DMS79 treated with DMSO at 0.1 percent for 48 hours (cell line): Measurements from ENCODE around the gene XPOT.

Experiments
- DNase-seq: peaks from one replicate; lab custom pipeline; 2025; lab: John Stamatoyannopoulos, UW

Gene XPOT

GRCh38 chr12:64469455-64470142, 65.4 kb downstream of the XPOT start:
- no peak for DNase-seq

DNA sequence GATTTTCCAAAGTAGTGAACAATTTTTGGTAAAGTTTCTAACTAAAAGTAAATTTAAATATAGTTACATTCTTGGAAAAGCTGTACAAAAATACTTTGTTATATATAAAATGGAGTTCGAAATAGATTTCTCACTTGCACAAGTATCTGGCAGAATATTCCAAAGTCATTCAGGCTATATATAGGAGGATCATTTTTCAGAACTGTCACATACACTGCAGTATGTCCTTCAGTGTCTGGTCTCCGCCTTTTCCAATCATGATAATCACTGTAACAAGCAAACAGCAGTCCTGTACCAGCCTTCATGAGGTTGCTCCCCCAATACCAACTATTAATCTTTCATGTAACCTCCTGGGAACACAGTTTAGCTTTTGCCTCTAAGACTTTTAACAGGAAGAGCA, 66.3 kb downstream of the XPOT start:
- DNase-seq = no peak

DNA sequence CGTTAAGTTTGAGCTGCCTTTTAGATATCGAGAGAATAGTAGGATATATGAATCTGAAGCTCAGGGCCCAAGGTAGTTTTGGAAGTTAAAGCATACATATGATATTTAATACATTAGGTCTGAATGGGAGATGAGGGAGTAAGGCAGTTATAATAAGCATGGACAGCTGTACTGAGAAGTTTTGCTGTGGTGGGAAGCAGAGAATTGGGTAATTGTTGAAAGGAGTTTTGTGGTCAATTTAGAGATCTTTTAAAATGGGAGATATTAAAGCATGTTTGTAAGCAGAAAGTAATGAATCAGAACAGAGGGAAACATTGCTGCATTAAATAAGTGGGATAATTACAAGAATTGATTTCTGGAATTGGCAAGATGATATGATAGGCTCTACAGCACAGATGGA, 69.0 kb downstream of the XPOT start:
- DNase-seq = no peak

DNA sequence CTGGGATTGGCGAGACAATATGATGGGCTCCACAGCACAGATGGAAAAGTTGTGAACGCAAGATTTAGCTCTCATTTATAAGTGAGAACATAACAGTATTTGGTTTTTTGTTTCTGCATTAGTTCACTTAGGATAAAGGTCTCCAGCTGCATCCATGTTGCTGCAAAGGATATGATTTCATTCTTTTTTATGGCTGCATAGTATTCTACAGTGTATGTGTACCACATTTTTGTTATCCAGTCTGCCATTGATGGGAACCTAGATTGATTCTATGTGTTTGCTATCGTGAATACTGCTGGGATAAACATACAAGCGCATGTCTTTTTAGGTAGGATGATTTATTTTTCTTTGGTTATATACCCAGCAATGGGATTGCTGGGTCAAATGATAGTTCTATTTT, 71.3 kb downstream of the XPOT start:
- no peak for DNase-seq

DNA sequence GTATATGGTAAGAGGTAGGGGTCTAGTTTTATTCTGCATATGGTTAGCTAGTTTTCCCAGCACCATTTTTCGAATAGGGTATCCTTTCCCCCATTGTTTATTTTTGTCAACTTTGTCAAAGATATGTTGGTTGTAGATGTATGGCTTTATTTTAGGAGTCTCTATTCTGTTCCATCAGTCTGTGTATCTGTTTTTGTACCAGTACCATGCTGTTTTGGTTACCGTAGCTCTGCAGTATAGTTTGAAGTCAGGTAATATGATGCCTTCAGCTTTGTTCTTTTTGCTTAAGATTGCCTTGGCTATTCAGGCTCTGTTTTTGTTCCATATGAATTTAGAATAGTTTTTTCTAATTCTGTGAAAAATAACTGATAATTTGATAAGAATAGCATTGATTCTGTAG, 72.7 kb downstream of the XPOT start:
- DNase-seq = no peak

GRCh38 chr12:64478661-64479060, 74.5 kb downstream of the XPOT start:
- DNase-seq = no peak

DNA sequence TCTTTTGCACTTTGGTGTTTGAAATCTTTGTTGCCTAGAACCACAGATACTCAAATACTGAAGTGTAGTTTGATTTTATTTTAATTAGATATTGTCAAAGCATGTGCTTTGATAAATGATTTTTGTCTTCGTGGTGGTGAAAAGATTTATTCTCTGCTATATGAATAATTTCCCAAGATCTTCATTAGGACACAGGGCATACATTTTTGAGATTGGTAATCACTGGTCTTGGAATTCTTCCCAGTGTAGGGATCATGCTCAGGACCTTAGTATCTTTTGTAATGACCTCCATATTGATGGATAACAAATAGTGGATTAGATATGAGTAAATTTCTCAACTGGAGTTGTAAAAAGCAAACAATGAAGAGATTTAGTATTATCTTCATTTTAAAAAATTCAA, 76.0 kb downstream of the XPOT start:
- no peak for DNase-seq

- DNase-seq = no peak
Observed at GRCh38 chr12:64486657-64487056, 82.5 kb downstream of the XPOT start.

- no peak for DNase-seq
Observed at GRCh38 chr12:64491718-64492117, 87.5 kb downstream of the XPOT start.

DNA sequence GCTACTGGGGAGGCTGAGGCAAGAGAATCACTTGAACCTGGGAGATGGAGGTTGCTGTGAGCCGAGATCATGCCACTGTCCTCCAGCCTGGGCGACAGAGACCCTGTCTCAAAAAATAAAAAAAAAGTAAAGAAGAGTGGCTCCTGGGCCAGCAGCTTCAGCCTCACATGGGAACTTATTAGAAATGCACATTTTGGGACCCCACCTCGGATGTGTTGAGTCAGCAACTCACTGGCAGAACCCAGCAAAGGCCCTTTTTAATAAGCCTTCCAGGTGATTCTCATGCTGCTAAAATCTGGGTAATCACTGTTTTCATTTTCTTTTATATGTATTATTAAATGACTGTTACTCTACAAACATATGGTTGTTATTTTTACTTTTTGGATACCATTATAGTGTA, 89.3 kb downstream of the XPOT start:
- no peak for DNase-seq

DNA sequence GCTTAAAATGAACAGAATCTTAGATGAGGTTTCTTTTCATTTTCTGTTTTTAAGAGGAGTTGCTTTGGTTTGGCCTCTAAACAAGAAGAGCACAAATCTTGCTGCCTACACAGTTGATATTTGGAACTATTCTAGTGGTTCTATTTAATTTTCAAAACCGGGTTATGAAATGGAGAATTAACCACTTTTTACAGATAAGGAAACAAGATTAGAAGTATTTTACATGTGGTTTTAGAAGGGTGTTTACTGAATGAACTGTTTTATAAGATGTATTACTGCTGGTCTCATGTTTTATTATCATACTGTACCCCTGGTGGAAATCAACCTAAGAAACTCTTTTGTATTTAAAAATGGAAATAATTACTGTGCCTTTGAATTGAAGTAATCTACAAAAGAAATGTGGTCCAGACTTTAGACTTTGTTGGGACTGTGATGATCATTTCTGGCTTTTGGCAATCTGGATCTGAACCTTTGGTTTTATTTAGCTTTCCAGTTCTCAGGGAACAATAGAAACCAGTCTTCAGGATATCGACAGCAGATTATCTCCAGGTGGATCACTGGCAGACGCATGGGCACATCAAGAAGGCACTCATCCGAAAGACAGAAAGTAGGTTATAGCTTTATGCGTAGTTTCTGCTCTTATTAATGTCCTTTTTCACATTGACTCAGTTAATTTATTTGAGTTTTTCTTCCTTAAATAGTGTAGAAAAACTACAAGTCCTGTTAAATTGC, 91.0 kb downstream of the XPOT start:
- DNase-seq = no peak

DNA sequence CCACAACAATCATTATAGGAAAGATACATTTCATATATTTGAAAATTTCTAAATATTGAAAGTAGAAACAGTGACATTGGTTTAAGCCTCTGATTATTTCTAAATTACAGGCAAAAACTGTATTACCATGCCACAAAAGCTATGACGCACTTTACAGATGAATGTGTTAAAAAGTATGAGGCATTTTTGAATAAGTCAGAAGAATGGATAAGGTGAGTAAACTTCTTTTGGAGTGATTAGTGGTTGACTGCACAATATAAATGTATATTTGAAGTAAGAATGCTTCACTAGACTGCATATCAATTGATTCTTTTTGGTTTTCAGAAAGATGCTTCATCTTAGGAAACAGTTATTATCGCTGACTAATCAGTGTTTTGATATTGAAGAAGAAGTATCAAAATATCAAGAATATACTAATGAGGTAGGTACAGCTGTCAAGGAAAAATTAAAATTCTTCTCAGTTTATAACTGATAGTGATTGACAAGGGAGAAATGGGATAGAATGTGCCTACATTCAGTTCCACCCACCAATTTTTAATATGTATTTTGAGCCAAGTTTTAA, 92.7 kb downstream of the XPOT start:
- no peak for DNase-seq

DNA sequence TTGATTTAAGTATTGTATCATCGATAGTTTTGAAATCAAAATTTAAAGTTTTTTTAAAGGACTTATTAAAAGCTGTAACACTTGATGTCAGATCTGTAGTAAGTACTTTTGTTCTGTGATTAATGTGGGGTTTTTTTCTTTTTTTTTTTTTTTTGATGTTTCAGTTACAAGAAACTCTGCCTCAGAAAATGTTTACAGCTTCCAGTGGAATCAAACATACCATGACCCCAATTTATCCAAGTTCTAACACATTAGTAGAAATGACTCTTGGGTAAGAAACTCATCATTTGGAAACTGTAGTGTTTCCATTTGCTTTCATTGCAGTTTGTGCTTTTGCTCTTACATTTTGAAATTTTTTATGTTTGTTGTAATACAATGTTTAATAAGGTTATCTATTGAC, 93.3 kb downstream of the XPOT start:
- DNase-seq = no peak

- no peak for DNase-seq
Observed at GRCh38 chr12:64497903-64498302, 93.7 kb downstream of the XPOT start.

GRCh38 chr12:64500394-64500793, 96.2 kb downstream of the XPOT start:
- no peak for DNase-seq
